MCF 10A (cell line): ENCODE data around the gene SLC5A2. TPM values are rescaled to one million over a fixed set of nuclear protein-coding genes. Genes with fewer than 3 reads are reported as not detected.

Experiments used
- BruUV-seq: library from RNA; stranded (reverse); fragments of 400-500 nt; replicated peaks from 2 replicates; lab custom pipeline; 2021; lab: Mats Ljungman, UMichigan
- CTCF ChIA-PET: fragments of 300-600 bp; sonication (Branson Sonifier 250); formaldehyde crosslinking; extraction: SDS; loops from one replicate; lab custom pipeline; 2021; ENCODE audit warnings: antibody characterized with exemption, inconsistent platforms; lab: Yijun Ruan, JAX
- POLR2A ChIA-PET: fragments of 300-600, 350-650 bp; sonication (Branson Sonifier 250); formaldehyde crosslinking; extraction: SDS; loops from one replicate; lab custom pipeline; 2020; ENCODE audit warnings: antibody characterized with exemption, inconsistent platforms; lab: Yijun Ruan, JAX
- DNase-seq: peaks from one replicate; pipeline ENCODE4 v3.0.0-alpha.2; 2018; ENCODE audit not compliant: unreplicated experiment
- H3K27ac Mint-ChIP-seq: one replicate; pipeline ENCODE4 v1.8.0; 2022; ENCODE audit warnings: mild to moderate bottlenecking, low read depth, mixed read lengths; ENCODE audit not compliant: unreplicated experiment
- H3K27me3 Mint-ChIP-seq: one replicate; pipeline ENCODE4 v1.8.0; 2022; ENCODE audit warnings: mixed read lengths; ENCODE audit not compliant: insufficient read depth, unreplicated experiment
- H3K36me3 Mint-ChIP-seq: one replicate; pipeline ENCODE4 v1.8.0; 2022; ENCODE audit warnings: mild to moderate bottlenecking, moderate library complexity, mixed read lengths; ENCODE audit not compliant: insufficient read depth, unreplicated experiment
- H3K4me1 Mint-ChIP-seq: one replicate; pipeline ENCODE4 v1.8.0; 2022; ENCODE audit warnings: mixed read lengths; ENCODE audit not compliant: insufficient read depth, unreplicated experiment
- H3K4me3 Mint-ChIP-seq: one replicate; pipeline ENCODE4 v1.8.0; 2022; ENCODE audit warnings: mild to moderate bottlenecking, moderate library complexity, mixed read lengths; ENCODE audit not compliant: unreplicated experiment
- H3K9me3 Mint-ChIP-seq: one replicate; pipeline ENCODE4 v1.8.0; 2022; ENCODE audit warnings: mixed read lengths; ENCODE audit not compliant: unreplicated experiment
- CTCF ChIP-seq: fragments of 200-600 bp; IDR thresholded peaks from one replicate; pipeline ENCODE4 v1.8.0; 2022; ENCODE audit warnings: antibody characterized with exemption, mild to moderate bottlenecking; ENCODE audit not compliant: unreplicated experiment
- intact Hi-C: fragments of 100-400 bp; cut with micrococcal nuclease; formaldehyde crosslinking; loops from 2 replicates; pipeline ENCODE4 v1.14.1; 2022
- total RNA-seq: library from RNA; stranded (reverse); gene quantifications from 2 replicates; pipeline ENCODE4 v1.2.3, GENCODE V29; 2022

Gene SLC5A2
- total RNA-seq, 1 experiment from 2014 or later, result not detected

GRCh38 chr16:31456988-31457360 lies 25.9 kb upstream of the SLC5A2 start:
- Mint-ChIP-seq H3K9me3 (no peaks in the 10 kb centered on the region), H3K27me3 (no peaks in the 10 kb centered on the region), H3K4me1 (peaks cover 29% of the 10 kb centered on the region), H3K36me3 (peaks cover 31% of the 10 kb centered on the region), H3K4me3 (peak overlapping the region; percentile 88), H3K27ac (no peak overlapping the region)
- no TSS peak for BruUV-seq
- ChIA-PET CTCF (interaction anchor here (0.6 to 8.4 kb wide), 5 partner anchors 14 to 412 kb away, joined by 3 to 65 read pairs (median 7); partner anchors contain the start of gene ZNF843), POLR2A (interaction anchor here (0.6 to 4.9 kb wide), 6 partner anchors 9 to 339 kb away, joined by 3 to 36 read pairs (median 12); partner anchors contain the start of genes FUS and KAT8)
- intact Hi-C loops, result loop anchor here (5.0 to 10.0 kb wide), 2 partner anchors 238 to 255 kb away; a partner anchor contains a TSS
- DNase-seq, result no peak
- TF ChIP-seq CTCF, result no peak

GRCh38 chr16:31458073-31458843 lies 24.7 kb upstream of the SLC5A2 start:
- intact Hi-C loops, result loop anchor here (2.0 to 10.0 kb wide), 3 partner anchors 237 to 411 kb away; a partner anchor contains a TSS
- ChIA-PET CTCF (interaction anchor here (0.5 to 8.4 kb wide), 16 partner anchors 16 to 801 kb away, joined by 3 to 65 read pairs (median 3); partner anchors contain the start of genes ZNF267 and ZNF843), POLR2A (interaction anchor here (0.6 to 4.9 kb wide), 29 partner anchors 10 to 563 kb away, joined by 3 to 40 read pairs (median 5); partner anchors contain the start of genes FUS, KAT8, PRSS8 and RUSF1)
- H3K9me3 Mint-ChIP-seq, result no peaks in the 10 kb centered on the region
- peak; percentile 47 for DNase-seq
- BruUV-seq, result no TSS peak
- TF ChIP-seq CTCF, result no peak
- H3K27ac Mint-ChIP-seq, result peak overlapping the region; percentile 97
- H3K27me3 Mint-ChIP-seq, result no peaks in the 10 kb centered on the region
- peak overlapping the region; percentile 88 for H3K4me3 Mint-ChIP-seq
- H3K36me3 Mint-ChIP-seq, result peaks cover 37% of the 10 kb centered on the region
- H3K4me1 Mint-ChIP-seq, result peaks cover 20% of the 10 kb centered on the region

GRCh38 chr16:31458844-31459686 lies 23.9 kb upstream of the SLC5A2 start, which contains the start of gene ARMC5:
Gene ARMC5 (plus strand): TSS chr16:31459501. CDS start chr16:31459525, 24 bp downstream.
- ChIA-PET CTCF (interaction anchor here (0.6 to 8.4 kb wide), 19 partner anchors 16 to 519 kb away, joined by 3 to 65 read pairs (median 3); partner anchors contain the start of genes VKORC1, ZNF267 and ZNF843), POLR2A (interaction anchor here (0.6 to 4.9 kb wide), 33 partner anchors 8 to 564 kb away, joined by 3 to 40 read pairs (median 5); partner anchors contain the start of genes FUS, KAT8, PRSS8 and RUSF1)
- Mint-ChIP-seq H3K27ac (peak within 1 kb of the TSS; percentile 97), H3K9me3 (no peaks in the 10 kb centered on the region), H3K4me1 (peaks cover 14% of the 10 kb centered on the region), H3K36me3 (peaks cover 44% of the 10 kb centered on the region), H3K27me3 (no peaks in the 10 kb centered on the region), H3K4me3 (peak within 1 kb of the TSS; percentile 88)
- TF ChIP-seq CTCF, result peak; percentile 38
- DNase-seq, result peak; percentile 97
- TSS peak; percentile 44 for BruUV-seq
- intact Hi-C loops, result loop anchor here (2.0 to 10.0 kb wide), 3 partner anchors 236 to 410 kb away; a partner anchor contains a TSS
